SK-N-SH treated with all-trans-retinoic acid at 6 μM for 48 hours (cell line): ENCODE results near the gene ZNF892.
"Not testable (repeated sequence)": the region's sequence is repeated elsewhere in the genome, so short reads cannot be mapped to it uniquely, and the experiment has no call there.

Experiments used
- PPARA ChIP-seq: fragments of 250-450 bp; sonication (Bioruptor Pico); IDR thresholded peaks from 2 replicates; pipeline ENCODE4 v1.5.0; 2020; ENCODE audit warnings: mild to moderate bottlenecking, borderline replicate concordance
- TCF4 ChIP-seq: fragments of 250-450 bp; sonication (Bioruptor Pico); IDR thresholded peaks from 2 replicates; pipeline ENCODE4 v1.8.0; 2021; ENCODE audit warnings: mild to moderate bottlenecking, moderate library complexity, borderline replicate concordance
- TOX ChIP-seq: fragments of 250-450 bp; sonication (Bioruptor Pico); IDR thresholded peaks from 2 replicates; pipeline ENCODE4 v1.8.0; 2021; ENCODE audit warnings: mild to moderate bottlenecking, moderate library complexity, borderline replicate concordance
- TF ChIP-seq, protein P1 (sequence below): fragments of 250-450 bp; sonication (Bioruptor Pico); IDR thresholded peaks from 2 replicates; pipeline ENCODE4 v1.5.1; 2020; ENCODE audit warnings: low read depth, mild to moderate bottlenecking, moderate library complexity

DNA sequence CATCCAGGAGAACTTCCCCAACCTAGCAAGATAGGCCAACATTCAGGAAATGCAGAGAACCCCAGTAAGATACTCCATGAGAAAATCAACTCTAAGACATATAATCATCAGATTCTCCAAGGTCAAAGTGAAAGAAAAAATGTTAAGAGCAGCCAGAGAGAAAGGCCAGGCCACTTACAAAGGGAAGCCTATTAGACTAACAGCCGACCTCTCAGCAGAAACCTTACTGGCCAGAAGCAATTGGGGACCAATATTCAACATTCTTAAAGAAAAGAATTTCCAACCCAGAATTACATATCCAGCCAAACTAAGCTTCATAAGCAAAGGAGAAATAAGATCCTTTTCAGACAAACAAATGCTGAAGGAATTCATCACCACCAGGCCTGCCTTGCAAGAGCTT, 34.8 kb downstream of the ZNF892 start:
- TF ChIP-seq PPARA (CRISPR knock-in tag); TOX (CRISPR knock-in tag); TCF4: not testable (repeated sequence)
- TF ChIP-seq, protein P1, sequence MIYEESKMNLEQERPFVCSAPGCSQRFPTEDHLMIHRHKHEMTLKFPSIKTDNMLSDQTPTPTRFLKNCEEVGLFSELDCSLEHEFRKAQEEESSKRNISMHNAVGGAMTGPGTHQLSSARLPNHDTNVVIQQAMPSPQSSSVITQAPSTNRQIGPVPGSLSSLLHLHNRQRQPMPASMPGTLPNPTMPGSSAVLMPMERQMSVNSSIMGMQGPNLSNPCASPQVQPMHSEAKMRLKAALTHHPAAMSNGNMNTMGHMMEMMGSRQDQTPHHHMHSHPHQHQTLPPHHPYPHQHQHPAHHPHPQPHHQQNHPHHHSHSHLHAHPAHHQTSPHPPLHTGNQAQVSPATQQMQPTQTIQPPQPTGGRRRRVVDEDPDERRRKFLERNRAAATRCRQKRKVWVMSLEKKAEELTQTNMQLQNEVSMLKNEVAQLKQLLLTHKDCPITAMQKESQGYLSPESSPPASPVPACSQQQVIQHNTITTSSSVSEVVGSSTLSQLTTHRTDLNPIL (CRISPR knock-in tag), result not testable (repeated sequence)
